Measurements from ENCODE around the gene GALNT14. TPM values are rescaled to one million over a fixed set of nuclear protein-coding genes. Genes with fewer than 3 reads are reported as not detected.

GALNT14 gene
- total RNA-seq, 1 donor from 2014 or later = 2.1 TPM

DNA sequence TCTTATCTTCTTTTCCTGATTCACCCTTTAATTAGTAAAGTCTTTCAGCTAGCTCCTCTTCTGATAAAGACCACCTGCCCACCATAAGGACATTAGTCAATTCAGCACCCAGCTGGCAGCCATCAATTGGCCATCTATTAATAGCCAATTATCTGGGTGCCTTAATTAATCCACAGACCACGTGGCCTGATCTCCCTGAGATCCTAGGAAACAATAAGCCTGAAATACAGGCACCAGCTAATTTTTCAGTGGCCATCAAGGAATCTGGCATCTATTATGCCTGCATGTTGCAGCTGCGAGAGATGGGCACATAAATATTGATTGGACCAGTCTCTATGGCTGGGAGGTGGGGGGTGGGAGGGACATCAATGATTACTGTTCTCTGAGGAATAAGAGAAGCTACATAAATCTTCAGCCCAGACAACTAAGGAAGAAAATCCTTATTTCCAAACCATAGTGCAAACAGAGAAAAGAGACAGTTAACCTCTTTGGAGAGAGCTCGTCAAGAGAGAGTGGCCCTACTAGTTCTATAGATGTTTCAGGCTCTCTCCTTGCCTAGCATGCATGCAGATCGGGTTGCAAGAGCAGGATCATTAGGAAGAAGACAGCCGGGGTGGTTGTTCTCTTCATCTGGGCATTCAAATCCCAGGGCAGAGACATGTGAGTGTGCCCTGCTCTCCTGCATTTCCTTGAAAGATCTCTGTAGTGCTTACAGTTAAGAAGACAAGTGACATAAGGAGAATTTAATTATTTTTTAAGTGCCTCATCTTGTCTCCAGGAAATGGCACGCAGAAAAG is 8.7 kb downstream of the GALNT14 start:
- Histone ChIP-seq H3K9ac (ENCODE audit: low read length) (no peak overlapping the region), H3K9me3 (ENCODE audit: insufficient read depth, low read depth, low read length) (no peaks in the 10 kb centered on the region), H4K20me1 (ENCODE audit: insufficient read depth, low read length) (no peaks in the 10 kb centered on the region), H3K36me3 (ENCODE audit: insufficient read depth, low read length) (no peaks in the 10 kb centered on the region), H3K27ac (ENCODE audit: low read depth, low read length) (no peak overlapping the region), H2AFZ (ENCODE audit: low read depth, low read length) (no peak overlapping the region), H3K27me3 (ENCODE audit: insufficient read depth, low read length) (no peaks in the 10 kb centered on the region), H3K4me2 (ENCODE audit: low read length) (no peak overlapping the region), H3K4me3 (ENCODE audit: insufficient read depth, low read depth, low read length) (no peak overlapping the region), H3K79me2 (ENCODE audit: insufficient read depth, low read length) (no peaks in the 10 kb centered on the region), H3K4me1 (ENCODE audit: insufficient read depth, low read length) (peaks cover 7% of the 10 kb centered on the region)
- no peak for TF ChIP-seq CTCF (IDR thresholded peaks at IDR 0.05; ENCODE audit: insufficient read depth, low read depth, low read length)
- TF ChIP-seq EZH2 (IDR thresholded peaks at IDR 0.05; ENCODE audit: insufficient read depth, low read length) = no peak
- H3K4me3 Mint-ChIP-seq (ENCODE audit: unreplicated experiment) = no peak overlapping the region
- H3K36me3 Mint-ChIP-seq (ENCODE audit: low read depth, unreplicated experiment) = no peaks in the 10 kb centered on the region
- peaks cover 15% of the 10 kb centered on the region for H3K4me1 Mint-ChIP-seq (ENCODE audit: low read depth, unreplicated experiment)
- H3K9me3 Mint-ChIP-seq (ENCODE audit: unreplicated experiment) = no peaks in the 10 kb centered on the region
- no peak overlapping the region for H3K27ac Mint-ChIP-seq (ENCODE audit: unreplicated experiment)
- peaks cover 19% of the 10 kb centered on the region for H3K27me3 Mint-ChIP-seq (ENCODE audit: low read depth, unreplicated experiment)
- DNase-seq (ENCODE audit: low read depth) = no peak
- no peak for FAIRE-seq

DNA sequence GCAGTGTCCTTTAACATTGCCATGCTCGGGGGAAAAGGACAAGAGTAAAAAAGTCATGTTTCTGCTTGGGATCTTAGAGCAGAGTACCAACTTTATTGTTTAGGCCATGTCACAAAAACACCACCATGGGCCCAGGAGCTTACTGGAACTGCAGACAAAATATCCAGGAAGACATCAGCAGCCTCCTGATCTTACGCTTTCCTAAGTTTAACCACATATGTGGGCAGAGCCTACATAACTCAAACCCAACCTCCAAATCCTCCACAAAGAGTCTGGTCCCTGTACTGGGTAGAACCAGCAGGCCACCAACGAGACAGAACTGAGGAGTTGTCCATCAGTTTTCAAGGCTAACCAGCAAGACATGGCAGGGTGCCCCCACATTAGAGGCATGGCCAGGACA is 10.3 kb downstream of the GALNT14 start:
- Mint-ChIP-seq H3K36me3 (ENCODE audit: low read depth, unreplicated experiment) (no peaks in the 10 kb centered on the region), H3K4me1 (ENCODE audit: low read depth, unreplicated experiment) (peaks cover 15% of the 10 kb centered on the region), H3K27ac (ENCODE audit: unreplicated experiment) (no peak overlapping the region), H3K4me3 (ENCODE audit: unreplicated experiment) (no peak overlapping the region), H3K27me3 (ENCODE audit: low read depth, unreplicated experiment) (peaks cover 15% of the 10 kb centered on the region), H3K9me3 (ENCODE audit: unreplicated experiment) (no peaks in the 10 kb centered on the region)
- Histone ChIP-seq H3K9me3 (ENCODE audit: insufficient read depth, low read depth, low read length) (no peaks in the 10 kb centered on the region), H3K9ac (ENCODE audit: low read length) (no peak overlapping the region), H3K4me1 (ENCODE audit: insufficient read depth, low read length) (peaks cover 7% of the 10 kb centered on the region), H3K4me2 (ENCODE audit: low read length) (no peak overlapping the region), H4K20me1 (ENCODE audit: insufficient read depth, low read length) (no peaks in the 10 kb centered on the region), H3K4me3 (ENCODE audit: insufficient read depth, low read depth, low read length) (no peak overlapping the region), H3K79me2 (ENCODE audit: insufficient read depth, low read length) (no peaks in the 10 kb centered on the region), H3K36me3 (ENCODE audit: insufficient read depth, low read length) (no peaks in the 10 kb centered on the region), H3K27ac (ENCODE audit: low read depth, low read length) (no peak overlapping the region), H2AFZ (ENCODE audit: low read depth, low read length) (no peak overlapping the region), H3K27me3 (ENCODE audit: insufficient read depth, low read length) (no peaks in the 10 kb centered on the region)
- FAIRE-seq (no peak), DNase-seq (ENCODE audit: low read depth) (no peak)
- TF ChIP-seq CTCF (IDR thresholded peaks at IDR 0.05; ENCODE audit: insufficient read depth, low read depth, low read length) (no peak), EZH2 (IDR thresholded peaks at IDR 0.05; ENCODE audit: insufficient read depth, low read length) (no peak)
